ENCODE measurements around the gene MRPS16.

- TF ChIP-seq, protein P1, sequence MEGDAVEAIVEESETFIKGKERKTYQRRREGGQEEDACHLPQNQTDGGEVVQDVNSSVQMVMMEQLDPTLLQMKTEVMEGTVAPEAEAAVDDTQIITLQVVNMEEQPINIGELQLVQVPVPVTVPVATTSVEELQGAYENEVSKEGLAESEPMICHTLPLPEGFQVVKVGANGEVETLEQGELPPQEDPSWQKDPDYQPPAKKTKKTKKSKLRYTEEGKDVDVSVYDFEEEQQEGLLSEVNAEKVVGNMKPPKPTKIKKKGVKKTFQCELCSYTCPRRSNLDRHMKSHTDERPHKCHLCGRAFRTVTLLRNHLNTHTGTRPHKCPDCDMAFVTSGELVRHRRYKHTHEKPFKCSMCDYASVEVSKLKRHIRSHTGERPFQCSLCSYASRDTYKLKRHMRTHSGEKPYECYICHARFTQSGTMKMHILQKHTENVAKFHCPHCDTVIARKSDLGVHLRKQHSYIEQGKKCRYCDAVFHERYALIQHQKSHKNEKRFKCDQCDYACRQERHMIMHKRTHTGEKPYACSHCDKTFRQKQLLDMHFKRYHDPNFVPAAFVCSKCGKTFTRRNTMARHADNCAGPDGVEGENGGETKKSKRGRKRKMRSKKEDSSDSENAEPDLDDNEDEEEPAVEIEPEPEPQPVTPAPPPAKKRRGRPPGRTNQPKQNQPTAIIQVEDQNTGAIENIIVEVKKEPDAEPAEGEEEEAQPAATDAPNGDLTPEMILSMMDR (IDR thresholded peaks at IDR 0.05): peak in 3 of 4 experiments; percentile 22 to 38 (median 26)
- no peak for TF ChIP-seq POLR2AphosphoS5 (IDR thresholded peaks at IDR 0.05)
- no peak for TF ChIP-seq POLR2A (IDR thresholded peaks at IDR 0.05)
- TF ChIP-seq EP300 (IDR thresholded peaks at IDR 0.05): no peak
Observed at GRCh38 chr10:73263693-73264347, 11.4 kb upstream of the MRPS16 start.

Data from gastroesophageal sphincter (tissue), 3 donors.